GM21825 (cell line): Measurements from ENCODE around the gene ADCY2.

Experiments
- ATAC-seq: cut with Tn5 transposase; IDR thresholded peaks from one replicate; pipeline ENCODE4 v1.9.1; 2021; ENCODE audit warnings: mild to moderate bottlenecking, moderate library complexity; ENCODE audit not compliant: unreplicated experiment

ADCY2 gene

DNA sequence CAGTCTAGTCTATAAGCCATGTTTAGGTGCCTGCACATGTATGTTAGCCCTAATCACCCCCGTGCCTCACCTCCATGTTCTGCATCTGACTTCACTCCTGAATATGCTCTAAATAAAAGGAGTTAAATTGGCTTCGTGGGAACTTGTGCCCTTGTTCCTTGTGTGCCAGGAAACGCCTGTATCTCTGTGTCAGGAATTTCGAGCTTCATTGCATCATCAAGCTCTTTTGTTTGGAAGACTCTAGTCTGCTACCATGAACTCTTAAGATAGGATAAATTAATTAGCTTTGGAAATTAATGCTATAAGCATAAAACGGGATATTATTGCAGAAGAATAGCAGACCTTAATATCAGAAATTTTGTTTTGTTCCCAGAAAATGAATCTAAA lies 99.2 kb downstream of the ADCY2 start:
- ATAC-seq: no peak

DNA sequence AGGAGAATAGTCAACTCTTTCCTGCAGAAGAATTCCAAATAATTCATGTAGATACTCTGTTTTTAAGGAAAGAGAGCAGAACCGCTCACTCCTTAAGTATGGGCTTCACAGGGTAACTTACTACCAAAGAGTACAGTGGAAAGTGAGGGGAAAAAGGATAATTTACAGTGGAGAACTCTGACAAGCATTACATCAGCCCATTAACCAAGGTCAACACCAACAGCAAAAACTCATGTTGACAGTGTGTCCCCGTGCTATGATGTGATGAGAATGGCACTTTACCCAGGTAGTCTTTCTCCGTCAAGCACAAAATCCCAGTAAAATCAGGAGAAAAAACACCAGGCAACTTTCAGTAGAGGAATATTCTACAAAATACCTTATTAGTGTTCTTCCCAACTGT lies 104.3 kb downstream of the ADCY2 start:
- ATAC-seq: no peak

DNA sequence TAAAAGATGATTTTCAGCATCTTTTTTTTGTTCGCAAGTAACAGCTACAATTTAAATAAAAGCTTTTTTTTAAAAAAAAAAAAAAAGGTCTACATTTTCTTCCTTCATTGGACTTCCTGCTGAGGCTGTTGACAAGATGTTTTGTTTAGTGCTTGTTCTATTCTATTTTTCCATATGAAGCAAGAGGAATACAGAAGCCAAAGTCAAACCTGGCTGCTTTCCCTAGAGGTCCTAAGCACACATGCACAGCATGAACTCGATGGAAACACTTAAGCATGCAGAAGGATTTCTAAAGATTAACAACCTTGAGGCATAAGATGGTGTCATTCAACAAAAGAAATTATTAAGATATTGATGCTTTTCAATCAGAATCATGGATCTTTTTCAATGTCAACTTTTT lies 105.1 kb downstream of the ADCY2 start:
- ATAC-seq: no peak

DNA sequence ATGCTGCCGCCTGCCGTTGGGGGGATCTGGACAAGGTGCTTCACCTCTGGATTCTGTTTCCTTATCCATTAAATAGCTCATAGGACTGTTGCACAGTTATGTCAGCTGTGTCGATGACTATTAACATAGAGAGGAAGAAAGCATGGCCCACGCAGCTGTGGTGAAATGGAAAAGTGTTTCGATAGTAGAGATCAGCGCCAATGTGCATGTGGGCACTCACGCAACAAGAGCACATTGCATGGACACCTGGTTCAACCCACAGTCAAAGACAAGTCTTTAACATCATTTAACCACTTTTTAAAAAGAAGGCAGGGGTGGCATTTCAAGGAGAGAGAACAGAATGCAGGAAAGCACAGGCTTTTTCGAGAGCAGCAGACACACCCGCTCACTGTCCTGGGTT lies 107.6 kb downstream of the ADCY2 start:
- no peak for ATAC-seq

DNA sequence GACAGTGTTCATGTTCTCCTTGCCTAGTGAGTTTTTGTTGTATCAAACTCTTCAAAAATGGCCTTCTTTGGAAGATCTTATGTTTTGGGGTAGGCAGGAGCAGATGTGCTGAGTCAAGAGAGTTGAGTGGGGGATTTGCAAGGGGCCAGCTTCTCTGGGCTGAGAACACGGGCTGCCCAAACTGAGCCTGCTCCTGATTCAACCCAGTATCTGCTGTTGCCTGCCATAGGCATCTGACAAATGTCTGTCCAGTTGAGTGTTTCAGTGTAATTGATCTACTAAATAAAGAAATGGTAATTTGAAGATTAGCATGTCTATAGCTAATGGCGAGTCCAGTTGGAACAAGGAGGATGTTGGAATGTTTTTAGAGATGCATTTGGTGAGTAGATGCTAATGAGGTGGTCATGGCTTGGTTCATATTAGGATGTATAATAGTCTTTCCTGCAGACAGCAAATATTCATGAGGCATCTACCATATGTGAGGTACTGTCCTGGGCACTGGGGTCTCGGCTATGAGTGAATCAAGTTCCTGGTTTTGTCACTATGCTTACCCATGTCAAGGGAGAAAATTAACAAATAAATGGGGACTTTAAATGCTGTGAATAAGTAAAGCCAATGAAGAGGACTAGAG lies 119.5 kb downstream of the ADCY2 start:
- ATAC-seq: no peak

DNA sequence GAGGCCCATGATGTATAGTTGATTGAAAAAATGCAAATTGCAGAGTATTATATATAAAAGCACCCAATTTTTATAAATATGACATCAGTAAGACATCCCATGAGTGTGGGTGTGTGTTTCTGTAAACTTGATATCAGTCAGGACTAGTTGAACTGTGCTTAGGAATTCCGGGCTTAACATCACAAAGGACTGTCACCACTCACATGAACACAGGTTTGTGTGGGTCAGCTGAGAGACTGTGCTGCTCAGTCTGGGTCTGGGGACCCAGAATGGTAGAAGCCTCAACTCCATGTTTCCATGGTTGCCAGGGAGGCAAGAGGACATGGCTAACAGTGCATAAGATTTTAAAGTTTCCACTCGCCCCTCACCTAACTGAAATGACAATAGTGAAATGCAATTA lies 120.3 kb downstream of the ADCY2 start:
- no peak for ATAC-seq

DNA sequence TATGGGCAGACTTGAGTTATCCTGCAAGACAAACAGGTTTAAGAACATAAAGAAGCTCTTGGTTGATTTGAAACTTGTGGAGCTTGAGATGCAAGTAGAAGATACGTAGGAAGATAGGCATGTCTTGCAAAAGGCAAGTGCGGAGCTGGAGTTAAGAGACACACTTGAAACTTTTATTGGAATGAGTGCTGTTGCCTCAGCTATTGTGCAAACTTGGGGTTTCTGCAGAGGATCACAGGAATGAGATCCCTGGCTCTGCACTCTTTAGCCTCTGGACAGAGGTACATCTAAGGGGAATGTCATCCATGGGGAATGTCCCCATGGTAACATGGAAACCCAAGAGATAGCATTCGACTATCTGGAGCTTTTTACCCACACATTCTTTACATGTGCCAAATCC lies 121.1 kb downstream of the ADCY2 start:
- ATAC-seq: no peak

DNA sequence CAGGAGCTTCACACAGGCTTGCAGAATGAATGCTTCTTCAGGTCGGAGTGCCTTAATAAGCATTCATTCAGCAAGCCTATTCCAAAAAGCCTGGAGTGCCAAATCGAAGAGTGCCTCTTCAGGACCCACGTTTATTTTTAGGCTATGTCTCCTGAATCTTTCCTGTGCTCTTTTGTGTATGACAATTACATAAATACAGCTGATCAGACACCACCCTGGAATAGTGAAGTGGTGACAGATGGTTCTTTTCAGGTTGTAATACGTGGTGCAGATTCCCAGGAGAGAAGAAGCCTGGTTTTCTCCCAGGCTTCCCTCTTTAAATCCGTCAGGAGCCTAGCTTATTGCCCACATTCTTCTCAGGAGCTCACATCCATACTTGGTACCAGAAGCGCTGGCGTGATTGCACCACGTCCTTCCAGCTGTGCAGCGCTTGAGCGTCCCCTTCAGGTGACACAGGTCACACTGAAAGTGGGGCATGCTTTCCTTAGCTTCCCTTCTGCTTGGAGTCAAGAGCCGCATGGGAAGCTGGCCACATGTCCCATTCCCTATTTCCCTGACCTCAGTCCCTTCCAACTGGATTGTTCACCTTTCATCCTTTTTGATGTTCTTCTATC lies 123.1 kb downstream of the ADCY2 start:
- no peak for ATAC-seq

DNA sequence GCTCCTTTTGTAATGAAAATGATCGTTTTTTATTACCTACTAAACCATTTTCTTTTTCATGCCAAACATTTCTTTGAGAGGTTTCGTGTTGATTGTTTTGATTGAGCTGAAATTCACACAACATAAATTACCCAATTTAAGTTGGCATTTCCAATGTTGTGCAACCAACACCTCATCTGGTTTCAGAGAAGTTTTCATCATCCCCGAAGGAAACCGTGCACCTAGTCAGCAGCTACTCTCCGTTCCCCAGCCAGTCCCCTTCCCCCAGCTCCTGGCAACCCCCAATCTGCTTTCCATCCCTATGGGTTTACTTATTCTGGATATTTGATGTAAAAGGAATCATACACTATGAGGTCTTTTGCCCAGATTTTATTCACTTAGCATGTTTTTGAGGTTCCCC lies 123.6 kb downstream of the ADCY2 start:
- ATAC-seq: no peak

DNA sequence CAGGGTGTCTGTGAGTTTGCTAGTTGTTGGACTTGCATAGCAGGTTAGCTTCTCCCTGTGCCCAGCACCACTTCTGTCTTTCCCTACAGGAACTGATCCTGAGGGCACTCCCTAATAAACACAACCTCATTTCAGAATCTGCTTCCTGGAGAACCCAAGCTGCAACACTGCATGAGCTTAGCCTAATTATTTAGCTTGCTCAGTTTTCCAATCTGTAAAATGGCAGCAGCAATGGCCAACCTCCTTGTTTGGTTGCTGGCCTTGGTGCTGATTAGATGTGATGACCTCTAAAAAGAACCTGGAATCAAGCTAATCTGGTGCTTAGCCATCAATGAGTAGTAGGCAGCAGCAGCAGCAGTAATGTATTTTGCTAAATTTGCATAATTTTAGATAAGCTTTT lies 133.9 kb downstream of the ADCY2 start:
- no peak for ATAC-seq

DNA sequence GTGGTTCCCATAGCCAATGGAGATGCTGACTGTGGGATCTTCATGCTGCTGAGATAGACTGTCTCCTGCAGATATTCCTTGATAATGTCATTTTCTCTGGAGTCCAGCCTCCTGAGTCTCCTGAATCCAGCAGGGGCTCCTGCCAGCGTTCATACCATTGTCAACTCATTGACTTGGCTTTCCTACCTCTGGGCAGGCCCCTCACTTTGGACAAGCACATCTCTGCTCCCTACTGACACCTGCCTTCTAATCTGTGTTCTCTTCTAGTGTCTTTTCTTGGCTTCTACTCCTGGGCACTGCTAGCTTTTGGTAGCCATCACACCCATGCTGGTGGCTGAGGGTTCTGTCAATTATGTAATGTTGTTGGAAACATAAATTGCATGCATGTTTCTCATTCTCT lies 138.0 kb downstream of the ADCY2 start:
- no peak for ATAC-seq

DNA sequence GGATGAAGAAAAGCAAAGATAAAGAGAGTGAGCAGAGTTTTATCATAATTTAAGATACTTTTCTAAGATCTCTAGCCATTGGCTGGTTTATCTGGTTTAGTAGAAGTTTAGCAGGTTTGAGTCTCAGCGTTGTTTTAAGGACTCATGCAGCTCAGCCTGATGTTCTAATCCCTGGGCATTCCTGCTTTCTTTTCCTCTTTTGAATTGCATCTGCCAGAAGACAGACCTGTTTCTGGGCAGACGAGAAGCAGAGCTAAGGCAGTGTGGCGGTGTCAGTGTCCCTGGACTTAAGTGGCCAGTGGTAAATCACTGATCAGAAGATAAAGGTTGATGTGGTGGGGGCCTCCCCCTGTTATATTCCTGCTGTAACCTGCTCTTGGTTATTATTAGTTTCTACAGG lies 138.6 kb downstream of the ADCY2 start:
- ATAC-seq: no peak

DNA sequence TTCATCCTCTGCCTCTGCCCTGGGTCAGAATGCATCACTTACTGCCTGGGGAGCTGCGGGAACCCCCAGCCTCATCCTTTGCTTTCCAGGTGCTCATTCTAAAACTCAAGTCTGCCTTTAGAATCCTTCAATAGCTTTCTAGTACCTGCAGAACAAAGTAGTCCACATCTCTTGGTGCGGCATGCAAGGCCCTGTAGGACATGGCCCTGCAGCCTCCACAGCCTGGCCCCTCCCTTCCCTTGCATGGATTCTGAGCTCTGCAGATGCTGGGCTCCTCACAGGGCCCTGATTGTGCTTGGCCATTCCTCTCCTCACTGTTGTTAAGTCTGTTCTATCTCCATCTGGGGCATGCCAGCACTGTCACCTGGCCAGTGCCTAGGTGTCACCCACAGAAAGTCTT lies 141.6 kb downstream of the ADCY2 start:
- ATAC-seq: no peak

DNA sequence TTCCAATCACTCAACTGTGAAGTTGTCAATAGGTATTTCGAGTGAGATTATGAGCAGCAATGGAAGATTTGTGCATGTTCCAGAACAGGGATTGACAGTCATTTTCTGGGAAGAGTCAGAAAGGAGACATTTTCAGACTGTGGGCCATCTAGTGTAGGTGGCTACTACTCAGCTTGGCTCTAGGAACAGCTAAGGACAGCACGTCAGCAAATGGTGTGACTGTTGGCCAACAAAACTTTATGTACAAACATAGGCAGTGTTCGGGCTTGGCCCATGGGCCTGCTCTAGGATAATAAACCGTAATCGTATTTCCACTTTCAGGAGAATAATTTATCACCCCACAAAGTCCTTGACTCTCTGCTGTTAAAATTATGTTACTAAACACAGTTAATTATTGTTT lies 143.6 kb downstream of the ADCY2 start:
- no peak for ATAC-seq

DNA sequence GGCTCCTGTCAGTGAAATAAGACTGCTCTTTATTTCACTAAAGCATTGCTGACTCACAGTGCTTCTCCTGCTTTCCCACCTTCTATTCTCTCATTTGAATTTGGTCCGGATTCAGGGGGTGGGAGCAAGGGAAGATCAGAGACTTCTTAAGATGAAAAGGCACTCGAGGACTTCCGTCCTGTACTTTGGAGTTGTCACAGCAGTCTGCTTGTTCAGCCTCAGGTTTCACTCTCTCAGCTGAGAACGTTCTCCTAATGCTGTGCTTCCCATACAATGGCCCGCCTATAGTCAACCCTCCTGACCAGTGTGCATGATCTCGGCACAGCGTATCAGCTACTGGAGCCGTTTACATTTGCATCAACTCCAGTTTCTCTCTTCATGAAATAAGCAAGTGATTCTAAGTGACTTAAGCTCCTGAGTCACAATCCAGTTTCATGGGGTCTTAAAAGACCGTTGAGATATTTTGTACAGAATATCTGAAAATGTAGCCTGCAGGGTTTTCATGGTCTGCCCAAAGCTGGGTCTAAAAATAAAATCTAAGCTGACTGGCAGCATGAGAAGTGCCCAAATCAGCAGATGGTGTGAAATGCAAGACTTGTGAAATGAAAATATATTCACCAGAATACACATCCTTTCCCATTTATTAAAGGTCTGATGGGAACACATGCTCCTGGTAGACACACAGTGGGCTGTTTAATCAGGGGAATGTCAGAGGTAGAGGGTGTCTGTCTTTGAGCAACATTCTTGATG lies 145.0 kb downstream of the ADCY2 start:
- no peak for ATAC-seq

DNA sequence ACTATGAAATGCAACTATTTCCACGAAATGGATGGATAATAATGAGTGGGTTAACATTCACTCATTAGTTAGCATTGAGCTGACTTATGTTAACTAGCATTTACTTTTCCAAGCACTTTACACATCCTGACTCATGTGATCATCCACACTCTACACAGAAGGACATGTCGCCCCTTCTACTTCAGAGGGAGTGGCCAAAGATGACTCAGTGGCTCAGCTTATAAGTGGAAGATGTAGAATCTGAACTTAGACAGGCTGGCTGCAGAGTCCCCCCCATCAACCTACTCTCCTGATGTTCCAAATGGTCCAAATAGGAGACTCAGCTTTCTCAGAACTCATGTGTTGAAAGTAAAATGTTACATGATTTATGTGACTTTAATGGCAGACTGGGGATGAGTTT lies 146.0 kb downstream of the ADCY2 start:
- no peak for ATAC-seq

DNA sequence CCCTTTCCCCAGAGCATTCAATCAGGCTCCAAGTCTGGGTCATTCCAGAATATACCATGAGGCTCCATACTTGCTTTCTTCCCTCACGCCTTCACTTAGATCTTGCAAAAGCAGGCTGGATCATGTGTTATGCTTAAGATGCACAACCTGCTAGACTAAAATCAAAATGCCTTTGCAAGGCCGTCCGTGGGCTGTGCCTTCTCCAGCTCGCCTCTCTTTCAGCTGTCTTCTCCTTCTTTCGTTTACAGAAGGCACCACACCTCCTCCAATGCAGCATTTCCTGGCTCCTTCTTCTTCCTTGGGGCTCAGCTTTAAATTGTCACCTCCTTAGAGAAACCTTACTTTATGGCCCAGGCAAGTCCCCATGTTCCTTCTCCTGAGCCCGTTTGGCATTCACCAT lies 150.6 kb downstream of the ADCY2 start:
- ATAC-seq: no peak

DNA sequence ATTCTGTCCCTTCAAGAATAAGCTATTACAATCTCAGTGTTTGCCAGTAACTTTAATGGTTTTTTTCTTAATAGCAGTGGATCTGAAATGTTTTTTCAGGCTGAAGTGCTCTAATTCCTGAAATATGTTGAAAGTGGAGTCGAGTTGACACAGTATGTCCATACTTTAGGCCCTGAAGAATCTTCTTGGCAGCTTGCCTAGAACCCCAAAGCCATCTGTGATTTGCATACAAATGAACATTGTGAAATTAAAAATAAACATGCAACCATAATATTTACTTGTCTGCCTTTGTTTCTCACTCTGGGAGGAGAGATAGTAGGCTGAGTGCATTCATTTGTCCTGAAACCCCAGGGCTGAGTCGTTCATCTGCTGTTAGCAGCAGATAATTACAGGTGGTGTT lies 152.7 kb downstream of the ADCY2 start:
- no peak for ATAC-seq

DNA sequence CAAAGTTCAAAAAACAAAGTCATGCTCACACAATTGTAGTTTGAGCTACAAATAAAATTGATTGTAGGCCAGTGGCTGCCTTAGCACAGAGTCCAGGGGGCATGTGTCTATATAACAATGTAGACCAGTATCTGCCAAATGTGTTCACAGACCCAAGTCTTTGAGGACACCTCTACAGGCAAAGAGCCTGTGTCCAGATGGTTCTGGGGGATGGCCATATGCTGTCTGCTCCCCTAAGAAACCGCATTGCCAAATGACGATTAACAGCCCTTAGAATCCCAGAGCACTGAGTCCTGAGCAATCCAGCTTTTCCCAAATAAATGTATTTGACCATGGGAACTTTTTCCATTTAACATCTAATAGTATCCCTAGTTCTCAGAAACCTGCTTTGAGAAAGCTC lies 169.6 kb downstream of the ADCY2 start:
- no peak for ATAC-seq

DNA sequence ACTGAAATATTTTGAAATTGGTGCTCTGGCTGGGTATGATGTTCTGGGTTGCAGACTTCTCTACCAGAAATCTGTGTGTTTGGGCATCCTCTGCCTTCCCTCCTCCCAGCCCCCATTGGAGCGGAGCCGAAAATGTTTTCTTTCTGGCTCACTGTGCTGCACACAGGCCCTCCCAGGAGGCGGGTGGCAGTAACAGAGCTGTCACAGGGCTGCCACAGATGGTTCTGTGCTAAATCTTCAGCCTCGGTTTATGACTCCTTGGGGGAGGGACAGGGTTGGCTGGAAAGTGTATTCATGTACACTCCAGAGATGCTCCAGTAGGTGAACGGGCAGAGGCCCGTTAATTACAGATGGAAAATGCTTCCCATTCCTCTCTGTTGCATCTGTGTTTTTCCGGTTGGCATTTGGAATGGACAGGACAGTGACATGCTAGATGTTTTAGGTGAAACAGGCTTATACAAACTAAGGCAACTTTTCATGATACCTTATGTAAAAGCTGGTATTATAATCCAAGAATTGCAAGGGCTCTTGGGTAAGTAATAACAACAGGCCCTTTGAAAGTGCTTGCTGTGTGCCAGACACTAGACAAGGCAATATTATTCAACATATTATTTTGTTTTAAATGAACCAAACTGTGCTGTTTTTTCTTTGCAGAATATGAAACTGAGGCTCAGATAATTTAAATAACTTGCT lies 180.2 kb downstream of the ADCY2 start:
- ATAC-seq: no peak

DNA sequence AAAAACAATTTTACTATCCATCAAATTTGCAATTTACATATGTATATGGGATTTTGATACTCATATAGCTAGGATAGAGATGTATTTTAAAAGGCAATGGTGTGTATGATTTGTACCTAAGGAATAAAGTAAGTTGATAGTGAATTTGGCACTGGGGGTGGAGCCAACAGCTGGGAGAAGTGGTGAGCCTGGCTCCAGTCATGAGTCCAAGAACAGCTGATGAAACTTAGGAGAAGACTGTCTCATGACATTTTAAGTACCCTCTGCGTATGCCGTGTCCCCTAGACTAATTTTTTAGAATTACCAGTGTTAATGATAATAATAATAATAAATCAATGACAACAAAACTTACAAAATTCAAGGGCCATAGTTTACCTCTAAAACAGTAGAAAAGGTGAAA lies 181.4 kb downstream of the ADCY2 start:
- no peak for ATAC-seq

DNA sequence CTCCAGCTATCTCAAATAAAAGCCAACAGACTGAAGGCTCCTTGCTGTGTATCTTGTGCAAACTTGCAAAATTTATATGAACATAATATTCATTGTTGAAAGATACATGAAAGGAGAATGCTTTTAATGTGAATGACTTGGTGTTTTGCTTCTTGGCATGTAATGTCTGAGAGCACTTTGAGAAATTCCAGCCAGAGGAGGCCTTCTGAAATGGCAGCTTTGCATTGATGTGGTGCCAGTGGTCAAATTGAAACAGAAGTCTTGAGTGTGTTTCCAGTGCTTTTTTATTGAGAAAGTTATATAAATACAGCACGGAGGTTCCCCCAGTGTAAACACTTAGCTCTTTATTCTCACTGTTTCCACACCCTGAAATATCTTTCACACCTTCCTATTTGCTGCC lies 182.1 kb downstream of the ADCY2 start:
- no peak for ATAC-seq
